Measurements from ENCODE around the gene DEXI.

GRCh38 chr16:10957771-10958482, 15.7 kb upstream of the DEXI start:
- TF ChIP-seq GATA2 (IDR thresholded peaks at IDR 0.05; ENCODE audit: low read depth, low read length) (no peak), GATA3 (IDR thresholded peaks at IDR 0.05; ENCODE audit: low read depth, low read length) (peak; percentile 60)

All from SH-SY5Y (cell line).